LHCN-M2 (cell line): ENCODE data around the gene EEF2K. TPM values are rescaled to one million over a fixed set of nuclear protein-coding genes. Genes with fewer than 3 reads are reported as not detected.

Source experiments
- DNase-seq: peaks from one replicate; pipeline ENCODE4 v3.0.0-alpha.2; 2012; ENCODE audit warnings: low read depth
- total RNA-seq: library from RNA; depleted of rRNA; stranded (reverse); fragments of >200 nt; gene quantifications from 2 replicates; pipeline ENCODE4 v1.2.3, GENCODE V29; 2014

The EEF2K gene
- total RNA-seq, 1 experiment from 2014 or later = 16.1 TPM

DNA sequence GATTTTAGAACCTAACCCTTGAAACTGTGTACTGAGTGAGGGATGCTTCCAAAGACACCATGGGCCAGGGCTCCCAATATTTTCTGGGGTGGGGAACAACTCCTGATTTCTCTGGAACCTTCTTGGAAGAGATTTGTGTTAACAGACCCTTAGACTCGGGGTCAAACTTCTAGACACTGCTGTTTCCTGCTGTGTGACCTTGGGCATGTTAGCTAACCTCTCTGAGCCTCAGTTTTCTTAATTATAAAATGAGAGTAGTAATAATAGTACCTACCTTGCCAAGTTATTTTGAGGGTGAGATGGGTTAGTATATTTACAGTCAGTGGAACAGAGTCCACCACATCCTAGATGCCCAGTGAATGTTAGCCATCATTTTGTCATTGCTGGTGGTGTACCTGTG is 109.9 kb downstream of the EEF2K start:
- DNase-seq = no peak

DNA sequence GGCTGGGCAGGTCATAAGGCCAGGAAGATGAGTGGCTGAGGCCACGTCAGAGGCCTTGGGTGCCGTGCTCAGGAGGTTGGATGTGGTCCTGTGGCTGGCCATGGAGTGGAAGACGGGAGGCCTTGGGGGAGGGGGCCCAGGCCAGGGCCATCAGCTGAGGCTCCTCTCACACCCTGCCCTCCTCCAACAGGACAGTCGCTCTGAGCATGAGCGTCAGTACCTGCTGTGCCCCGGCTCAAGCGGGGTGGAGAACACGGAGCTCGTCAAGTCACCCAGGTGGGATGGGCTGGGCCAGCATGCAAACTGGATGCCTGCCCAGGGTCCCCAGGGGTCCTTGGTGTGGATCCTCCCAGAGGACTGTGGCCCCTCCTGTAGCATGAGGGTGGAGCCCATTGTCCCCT is 110.3 kb downstream of the EEF2K start:
- no peak for DNase-seq

DNA sequence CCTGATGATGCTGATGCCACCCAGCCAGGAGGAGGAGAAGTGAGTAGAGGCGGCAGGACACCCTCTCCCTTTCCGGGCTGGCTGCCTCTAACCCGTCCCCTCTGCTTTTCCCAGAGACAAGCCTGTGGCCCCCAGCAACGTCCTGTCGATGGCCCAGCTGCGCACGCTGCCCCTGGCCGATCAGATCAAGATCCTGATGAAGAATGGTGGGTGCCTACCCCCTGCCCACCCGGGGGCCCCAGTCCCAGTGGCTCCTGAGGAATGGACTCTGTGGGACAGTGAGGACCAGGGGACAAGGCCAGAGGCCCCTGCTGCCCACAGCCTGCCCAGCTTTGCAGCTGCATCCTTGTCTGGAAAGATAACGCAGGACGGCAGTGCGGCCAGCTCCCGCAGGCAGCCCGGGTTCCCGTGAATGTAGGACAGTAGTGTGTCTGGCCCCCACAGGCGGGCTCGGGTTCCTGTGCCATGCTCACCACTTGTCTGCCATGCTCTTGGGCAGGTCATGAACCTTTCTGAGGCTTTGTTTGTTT is 111.0 kb downstream of the EEF2K start:
- no peak for DNase-seq

DNA sequence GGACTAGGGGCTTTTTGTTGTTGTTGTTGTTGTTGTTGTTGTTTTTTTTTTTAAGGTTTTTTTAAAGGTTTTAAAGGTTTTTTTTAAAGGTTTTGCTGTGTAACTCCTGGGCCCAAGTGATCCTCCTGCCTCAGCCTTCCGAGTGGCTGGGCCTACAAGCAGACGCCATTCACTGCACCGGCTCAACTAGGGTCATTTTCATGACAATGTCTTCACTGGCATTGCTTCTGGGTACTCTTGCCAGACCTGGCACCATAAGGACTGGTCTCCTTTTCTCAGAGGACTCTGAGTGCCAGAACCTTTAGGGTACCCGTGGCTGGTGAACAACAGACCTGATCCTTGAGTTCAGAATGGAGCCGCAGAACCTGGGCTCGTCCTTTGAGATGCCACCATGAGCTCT is 111.5 kb downstream of the EEF2K start:
- no peak for DNase-seq

DNA sequence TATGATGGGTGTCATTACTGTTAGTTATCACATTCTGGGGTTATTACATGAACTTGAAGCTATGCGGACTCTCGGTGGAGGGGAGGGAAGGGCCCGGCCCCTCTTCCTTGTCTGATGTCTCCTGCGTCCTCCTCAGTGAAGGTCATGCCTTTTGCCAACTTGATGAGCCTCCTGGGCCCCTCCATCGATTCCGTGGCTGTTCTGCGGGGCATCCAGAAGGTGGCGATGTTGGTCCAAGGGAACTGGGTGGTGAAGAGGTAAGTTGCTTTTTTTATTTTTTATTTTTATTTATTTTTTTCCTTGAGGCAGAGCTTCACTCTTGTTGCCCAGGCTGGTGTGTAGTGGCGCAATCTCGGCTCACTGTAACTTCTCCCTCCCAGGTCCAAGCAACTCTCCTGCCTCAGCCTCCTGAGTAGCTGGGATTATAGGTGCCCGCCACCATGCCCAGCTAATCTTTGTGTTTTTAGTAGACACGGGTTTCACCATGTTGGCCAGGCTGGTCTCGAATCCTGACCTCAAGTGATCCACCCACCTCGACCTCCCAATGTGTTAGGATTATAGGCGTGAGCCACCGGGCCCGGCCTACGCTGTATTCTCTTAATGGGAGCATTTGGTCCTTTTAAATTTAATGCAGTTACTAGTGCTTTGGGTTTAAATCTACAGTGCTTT is 112.7 kb downstream of the EEF2K start:
- DNase-seq = peak; percentile 18

DNA sequence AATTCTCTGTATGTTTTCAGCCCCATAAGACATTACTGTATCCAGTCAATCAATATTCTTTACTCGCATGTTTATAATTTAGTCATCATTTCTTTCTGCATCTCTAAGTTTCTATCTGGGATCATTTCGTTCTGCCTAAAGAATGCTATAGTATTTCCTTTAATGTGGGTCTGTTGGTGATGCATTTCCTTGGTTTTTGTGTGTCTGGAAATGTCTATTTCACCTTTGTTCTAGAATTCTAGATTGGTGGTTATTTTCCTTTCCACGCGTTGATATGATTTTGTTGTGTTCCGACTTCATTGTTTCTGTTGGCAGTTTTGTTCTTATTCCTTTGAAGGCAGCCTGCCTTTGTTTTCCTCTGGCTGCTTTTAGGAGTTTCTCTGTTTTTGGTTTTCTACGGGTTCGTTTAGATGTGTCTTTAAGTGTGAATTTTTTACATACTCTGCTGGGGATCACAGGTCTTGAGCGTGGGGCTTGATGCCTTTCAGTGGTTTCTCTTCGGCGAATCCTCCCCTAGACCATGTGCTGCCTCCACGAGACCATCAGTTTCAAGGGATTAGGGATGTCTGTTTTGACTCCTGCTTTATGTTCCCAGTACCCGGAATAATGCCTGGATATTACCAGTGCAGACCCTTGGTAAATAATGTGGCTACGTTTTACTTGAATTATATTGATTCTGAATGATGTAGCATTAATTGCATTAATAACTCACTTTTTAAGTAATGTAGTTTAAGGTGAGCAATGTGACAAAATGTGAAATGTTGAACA is 114.7 kb downstream of the EEF2K start:
- no peak for DNase-seq

DNA sequence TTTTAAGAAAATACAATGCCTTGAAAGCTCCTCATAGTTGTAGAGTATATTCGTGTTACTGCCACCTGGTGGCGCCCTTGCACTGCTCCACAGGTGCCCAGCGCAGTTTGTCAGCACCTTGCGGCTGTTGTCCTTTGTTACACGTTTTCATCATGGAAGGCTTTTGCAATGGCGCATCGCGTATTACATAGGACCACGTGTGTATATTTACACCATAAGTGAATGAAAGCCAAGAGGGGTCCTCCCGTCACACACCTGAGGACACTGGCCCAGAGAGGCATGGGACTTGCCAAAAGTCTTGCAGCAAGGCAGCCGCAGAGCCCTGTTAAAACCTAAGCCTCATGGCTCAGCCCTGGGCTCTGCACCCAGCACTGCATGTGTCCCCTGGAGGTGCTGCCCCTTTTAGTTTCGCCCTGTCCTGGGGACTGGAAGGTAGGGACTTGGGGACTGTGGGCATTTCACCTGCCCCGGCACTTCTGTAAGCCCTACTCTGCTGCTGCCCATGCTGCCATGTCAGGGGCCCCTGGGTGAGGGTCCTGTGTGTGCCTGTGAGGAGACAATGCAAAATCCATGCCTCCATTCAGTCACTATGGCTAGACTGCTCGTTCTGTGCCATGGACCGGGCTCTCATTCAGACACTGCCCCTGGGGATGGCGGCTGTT is 115.4 kb downstream of the EEF2K start:
- DNase-seq = peak; percentile 53

DNA sequence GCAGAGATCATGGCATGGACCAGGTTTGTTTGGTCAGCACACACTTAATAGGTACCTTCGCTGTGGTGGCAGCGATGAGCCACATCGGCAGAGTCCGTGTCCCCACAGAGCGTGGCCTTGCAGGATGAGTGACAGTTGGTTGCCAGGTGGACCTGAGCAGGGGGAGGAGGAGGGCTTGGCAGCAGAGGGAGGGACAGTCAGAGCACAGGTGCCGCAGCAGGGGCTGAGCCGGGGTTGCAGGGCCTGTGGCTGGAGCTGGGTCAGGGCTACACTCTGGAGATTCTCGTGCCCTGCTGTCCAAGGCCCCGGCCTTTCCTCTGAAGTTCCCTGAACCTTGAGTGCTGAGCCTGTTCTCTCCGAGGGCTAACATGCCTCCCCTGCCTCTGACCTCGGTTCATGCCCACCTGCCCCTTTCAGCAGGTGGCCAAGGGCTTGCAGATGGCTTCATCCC is 116.0 kb downstream of the EEF2K start:
- no peak for DNase-seq

DNA sequence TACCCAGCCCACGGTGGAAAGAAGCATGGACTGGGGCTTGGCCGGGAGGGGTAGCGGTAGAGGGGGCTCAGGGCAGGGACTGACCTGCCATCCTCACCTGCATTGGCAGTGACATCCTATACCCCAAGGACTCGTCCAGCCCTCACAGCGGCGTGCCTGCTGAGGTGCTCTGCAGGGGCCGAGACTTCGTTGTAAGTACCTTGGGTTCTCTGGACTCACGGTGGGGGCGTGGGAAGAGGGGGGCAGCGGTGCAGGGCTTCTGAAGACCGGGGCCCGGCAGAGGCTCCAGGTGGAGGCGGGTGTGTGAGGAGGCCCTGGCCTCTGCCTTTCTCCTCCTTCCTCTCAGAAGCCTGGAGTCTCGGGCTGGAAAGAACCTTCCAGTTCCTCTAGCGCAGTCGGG is 116.7 kb downstream of the EEF2K start:
- DNase-seq = no peak

DNA sequence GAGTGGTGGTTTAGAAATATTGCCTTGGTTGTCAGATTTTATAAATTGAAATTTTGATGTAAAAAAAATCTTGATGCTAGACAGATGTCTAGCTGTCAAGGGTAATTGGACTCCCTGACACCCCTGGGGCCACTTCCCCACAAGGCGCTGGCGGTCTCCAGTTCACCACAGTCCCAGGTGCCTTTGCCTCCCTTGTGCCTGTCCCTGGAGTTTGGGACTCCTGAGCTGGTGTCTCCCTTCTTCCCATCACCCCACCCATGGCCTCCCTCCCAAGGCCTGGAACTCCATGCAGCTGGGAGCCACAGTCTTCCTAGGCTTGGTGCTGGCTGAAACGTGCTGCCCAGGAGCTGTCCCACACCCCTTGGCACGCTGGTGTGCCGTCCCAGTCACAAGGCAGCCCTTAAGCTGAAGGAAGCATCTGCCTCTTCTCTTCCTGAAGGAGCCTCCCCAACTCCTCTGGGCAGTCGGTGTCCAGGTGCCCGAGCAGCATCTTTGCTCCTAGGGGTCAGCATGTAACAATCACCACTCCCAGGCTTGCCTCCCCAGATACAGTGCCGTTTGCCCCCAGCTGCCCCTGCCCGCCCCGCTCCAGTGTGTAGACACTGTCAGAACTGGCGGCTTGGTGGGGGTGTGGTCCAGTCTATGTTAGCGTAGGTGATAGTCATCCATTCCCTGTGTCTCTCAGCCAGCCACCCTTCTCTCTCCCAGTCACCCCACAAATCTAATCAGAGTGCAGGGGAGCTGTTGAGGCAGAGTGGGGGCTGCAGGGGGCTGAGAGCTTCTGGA is 117.3 kb downstream of the EEF2K start:
- DNase-seq = no peak

DNA sequence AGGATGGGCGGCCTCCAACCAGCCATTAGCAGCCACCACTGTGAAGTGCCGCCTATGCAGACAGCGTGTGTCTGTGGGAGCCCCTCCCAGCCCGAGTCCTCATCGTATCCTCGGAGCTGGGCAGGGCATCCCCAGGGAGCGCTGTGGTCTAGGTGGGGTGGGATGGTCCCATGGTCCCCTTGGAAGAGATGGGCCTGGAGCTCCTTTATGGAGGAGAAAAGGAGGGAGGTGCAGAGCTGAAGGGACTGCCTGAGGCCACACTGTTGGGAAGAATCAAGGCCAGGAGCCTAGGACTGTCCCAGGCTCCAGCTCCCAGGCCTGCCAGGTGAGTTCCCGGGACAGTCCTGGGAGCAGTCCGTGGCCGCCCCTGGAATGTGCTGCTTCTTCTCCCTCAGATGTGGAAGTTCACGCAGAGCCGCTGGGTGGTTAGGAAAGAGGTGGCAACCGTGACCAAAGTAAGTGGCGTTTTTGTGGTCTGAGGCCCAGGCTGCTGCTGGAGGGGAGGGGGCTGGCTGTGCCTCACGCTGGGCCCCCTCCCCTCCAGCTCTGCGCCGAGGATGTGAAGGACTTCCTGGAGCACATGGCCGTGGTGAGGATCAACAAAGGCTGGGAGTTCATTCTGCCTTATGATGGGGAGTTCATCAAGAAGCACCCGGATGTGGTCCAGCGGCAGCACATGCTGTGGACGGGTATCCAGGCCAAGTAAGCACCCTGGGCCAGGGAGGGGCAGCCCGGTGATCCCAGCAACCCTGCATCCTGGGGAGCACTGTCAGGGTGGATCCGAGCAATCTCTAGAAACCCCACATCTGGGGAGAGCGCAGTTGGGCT is 118.1 kb downstream of the EEF2K start:
- no peak for DNase-seq

DNA sequence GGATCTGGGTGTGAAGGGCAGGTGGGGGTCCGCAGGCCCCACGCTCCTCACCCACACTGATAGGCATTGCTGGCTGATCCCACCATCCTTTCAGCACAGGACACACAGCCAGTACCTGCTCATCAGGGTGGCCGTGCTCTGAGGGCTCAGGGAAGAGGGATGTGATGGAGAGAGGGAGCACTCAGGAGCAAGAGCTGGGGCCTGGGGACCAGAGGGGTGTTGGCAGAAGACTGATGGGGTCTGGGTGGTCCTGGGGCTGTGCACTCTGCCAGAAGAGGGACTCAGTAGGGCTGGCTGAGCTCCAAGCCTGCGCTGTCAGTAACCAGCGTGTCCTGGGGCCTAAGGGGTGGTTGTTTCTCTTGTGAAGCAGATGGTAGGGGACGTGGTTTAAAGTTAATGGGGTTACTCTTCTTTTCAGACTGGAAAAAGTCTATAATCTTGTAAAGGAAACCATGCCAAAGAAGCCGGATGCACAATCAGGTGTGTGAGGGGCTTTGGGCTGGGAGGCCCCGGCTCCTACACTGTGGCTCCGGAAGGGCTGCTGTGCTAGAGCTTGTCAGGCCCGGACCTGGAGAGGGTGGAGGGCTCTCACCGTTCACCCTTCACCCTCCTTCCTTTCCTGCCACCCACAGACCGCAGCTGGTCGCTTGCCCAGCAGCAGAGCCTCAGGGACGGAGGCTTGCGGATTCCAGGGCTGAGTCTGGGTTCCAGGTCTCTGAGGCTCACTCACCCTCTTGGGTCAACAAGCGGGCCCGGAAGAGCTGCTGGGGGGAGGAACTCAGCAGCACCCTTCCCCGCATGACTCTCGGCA is 118.9 kb downstream of the EEF2K start:
- no peak for DNase-seq

DNA sequence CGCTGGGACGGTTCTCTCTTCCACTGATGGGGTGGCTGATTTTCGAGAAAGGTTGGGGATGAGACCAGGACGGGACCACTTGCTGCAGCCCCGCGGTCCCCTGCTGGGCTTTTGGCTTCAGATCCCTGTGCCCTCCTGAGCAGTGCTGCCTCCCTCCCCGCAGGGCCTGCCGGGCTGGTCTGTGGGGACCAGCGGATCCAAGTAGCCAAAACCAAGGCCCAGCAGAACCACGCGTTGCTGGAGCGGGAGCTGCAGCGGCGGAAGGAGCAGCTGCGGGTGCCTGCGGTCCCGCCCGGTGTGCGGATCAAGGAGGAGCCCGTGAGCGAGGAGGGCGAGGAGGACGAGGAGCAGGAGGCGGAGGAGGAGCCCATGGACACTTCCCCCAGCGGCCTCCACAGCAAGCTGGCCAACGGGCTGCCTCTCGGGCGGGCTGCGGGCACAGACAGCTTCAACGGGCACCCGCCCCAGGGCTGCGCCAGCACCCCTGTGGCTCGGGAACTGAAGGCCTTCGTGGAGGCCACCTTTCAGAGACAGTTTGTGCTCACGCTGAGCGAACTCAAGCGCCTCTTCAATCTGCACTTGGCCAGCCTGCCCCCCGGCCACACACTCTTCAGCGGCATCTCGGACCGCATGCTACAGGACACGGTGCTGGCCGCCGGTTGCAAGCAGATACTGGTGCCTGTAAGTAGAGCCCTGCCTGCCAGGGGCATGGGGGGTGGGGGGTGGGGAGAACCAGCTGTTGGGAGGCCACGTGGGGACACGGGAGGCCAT is 119.7 kb downstream of the EEF2K start:
- no peak for DNase-seq

DNA sequence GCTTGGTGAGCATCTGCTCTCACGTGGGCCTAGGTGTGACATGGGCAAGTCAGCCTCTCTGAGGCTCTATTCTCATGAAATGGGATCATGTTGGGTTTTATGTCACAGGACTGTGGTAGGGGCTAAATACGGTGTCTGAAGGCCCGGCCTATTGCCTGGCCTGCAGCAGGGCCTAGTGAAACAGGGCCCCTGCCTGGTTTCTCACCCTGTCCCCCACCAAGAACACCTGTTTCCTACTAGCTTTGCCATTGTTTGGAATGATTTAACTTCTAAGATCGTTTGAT is 120.2 kb downstream of the EEF2K start:
- no peak for DNase-seq

DNA sequence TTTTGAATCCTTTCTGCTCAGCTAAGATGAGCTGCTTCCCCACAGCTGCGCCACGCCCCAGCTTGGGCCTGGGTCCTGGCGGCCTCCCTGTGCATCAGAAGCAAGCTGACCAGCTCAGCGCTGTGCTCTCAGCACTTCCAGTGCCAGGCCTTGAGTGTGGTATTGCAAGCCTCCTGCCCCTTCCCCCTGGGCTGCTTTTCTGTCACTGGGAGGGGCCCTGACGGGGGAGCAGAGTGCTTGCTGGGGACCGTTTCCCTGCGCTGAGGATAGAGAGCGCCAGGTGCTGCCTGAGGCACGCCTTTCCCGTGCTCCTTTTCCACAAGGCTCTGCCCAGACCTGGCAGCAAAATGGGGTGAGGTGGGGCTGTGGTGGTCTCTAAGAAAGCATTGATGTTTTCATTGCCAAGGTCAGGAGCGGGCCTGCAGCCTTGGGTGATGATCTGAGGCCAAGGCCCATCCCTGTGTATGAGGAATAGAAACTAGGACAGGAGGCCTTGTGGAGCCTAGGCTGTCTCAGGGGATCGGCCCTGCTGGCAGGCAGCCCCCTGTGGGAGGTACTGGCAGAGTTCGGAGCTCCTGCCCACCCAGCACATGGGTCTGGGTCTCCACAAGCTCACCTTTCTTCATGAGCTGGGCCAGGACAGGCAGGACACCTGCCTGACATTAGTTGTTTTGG is 120.8 kb downstream of the EEF2K start:
- no peak for DNase-seq

DNA sequence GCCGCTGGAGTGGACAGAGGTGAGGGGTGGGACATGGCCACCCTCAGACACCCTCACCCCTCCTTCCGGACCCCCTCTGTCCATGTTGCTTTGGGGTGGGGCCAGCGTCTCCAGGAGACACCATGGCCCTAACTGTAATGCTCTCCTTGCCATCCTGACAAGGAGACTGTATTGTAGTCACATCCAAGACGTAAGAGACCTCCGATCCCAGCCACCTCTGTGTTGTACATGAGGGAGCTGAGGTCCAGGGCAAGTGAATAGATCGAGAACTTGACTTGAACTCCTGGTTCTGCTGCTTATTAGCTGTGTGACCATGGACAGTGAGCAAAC is 121.3 kb downstream of the EEF2K start:
- DNase-seq = no peak

DNA sequence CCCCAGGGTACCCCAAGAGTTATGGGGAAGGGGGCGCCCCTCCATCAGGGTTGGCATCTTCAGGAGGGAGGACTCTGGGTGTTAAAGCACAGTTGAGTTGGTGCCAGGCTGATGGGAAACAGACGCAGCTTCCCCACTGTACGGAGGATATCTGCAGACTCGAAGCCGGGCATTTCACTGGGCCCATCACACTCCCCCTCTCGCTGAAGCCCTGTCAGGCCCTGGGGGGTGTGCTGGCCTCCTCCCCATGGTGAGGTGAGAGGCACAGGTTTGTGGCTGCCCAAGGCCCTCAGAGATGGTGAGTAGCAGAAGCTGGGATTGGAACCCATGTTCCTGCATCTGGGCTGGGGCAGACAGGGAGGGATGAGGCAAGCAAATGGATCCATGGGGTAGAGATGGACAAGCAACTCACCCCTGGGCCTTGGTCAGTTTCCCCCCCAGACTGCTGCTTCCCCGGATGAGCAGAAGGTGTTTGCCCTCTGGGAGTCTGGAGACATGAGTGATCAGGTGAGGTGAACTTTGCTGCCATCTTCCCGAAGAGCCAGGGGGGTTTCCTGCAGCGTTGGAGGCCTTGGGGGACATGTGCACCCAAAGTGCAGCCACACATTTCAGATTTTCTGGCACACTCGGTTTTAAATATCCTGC is 122.1 kb downstream of the EEF2K start:
- no peak for DNase-seq

DNA sequence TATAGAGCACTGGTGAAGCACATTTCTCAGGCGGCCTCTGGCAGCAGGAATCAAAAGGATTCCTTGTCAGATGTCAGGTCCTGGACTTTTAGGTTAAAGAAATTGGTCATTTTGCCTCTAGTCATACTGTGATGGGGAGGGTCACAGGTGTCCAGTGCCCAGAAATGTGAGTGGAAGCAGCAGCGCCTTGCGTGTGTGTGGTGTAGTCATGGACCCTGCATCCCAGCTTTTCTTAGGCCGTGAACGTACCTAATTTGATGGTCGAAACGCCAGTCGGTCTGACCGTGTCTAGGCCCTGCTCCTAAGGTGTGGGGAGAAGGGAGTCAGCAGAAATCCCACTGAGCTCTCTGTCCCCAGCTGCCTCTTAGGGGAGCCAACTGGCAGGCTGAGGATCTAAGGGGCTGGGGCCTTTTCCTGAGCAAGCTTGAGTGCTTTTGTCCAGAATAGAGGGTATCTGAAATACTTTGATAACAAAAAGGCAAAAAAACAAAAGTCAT is 123.2 kb downstream of the EEF2K start:
- DNase-seq = no peak
